ENCODE data around the gene CTR9. TPM values are rescaled to one million over a fixed set of nuclear protein-coding genes. Genes with fewer than 3 reads are reported as not detected.

The CTR9 gene
- total RNA-seq, 1 experiment from 2014 or later = 34.0 TPM

- Mint-ChIP-seq H3K4me3 (ENCODE audit: low read depth, unreplicated experiment) (no peak overlapping the region), H3K36me3 (ENCODE audit: insufficient read depth, unreplicated experiment) (peaks cover 6% of the 10 kb centered on the region), H3K27ac (ENCODE audit: unreplicated experiment) (no peak overlapping the region), H3K9me3 (ENCODE audit: low read depth, unreplicated experiment) (no peaks in the 10 kb centered on the region), H3K27me3 (ENCODE audit: unreplicated experiment) (no peaks in the 10 kb centered on the region), H3K4me1 (ENCODE audit: low read depth, unreplicated experiment) (no peaks in the 10 kb centered on the region)
- CTCF ChIA-PET = no interaction called here
- no peak for DNase-seq
- TF ChIP-seq, protein P1, sequence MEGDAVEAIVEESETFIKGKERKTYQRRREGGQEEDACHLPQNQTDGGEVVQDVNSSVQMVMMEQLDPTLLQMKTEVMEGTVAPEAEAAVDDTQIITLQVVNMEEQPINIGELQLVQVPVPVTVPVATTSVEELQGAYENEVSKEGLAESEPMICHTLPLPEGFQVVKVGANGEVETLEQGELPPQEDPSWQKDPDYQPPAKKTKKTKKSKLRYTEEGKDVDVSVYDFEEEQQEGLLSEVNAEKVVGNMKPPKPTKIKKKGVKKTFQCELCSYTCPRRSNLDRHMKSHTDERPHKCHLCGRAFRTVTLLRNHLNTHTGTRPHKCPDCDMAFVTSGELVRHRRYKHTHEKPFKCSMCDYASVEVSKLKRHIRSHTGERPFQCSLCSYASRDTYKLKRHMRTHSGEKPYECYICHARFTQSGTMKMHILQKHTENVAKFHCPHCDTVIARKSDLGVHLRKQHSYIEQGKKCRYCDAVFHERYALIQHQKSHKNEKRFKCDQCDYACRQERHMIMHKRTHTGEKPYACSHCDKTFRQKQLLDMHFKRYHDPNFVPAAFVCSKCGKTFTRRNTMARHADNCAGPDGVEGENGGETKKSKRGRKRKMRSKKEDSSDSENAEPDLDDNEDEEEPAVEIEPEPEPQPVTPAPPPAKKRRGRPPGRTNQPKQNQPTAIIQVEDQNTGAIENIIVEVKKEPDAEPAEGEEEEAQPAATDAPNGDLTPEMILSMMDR (IDR thresholded peaks at IDR 0.05; ENCODE audit: unreplicated experiment) = no peak
- BruUV-seq (replicated peaks) = no TSS peak
- intact Hi-C loops (cut with micrococcal nuclease; ENCODE audit: unreplicated experiment) = no loop called here
These were observed 13.4 kb downstream of the CTR9 start for GRCh38 chr11:10764412-10764811.

DNA sequence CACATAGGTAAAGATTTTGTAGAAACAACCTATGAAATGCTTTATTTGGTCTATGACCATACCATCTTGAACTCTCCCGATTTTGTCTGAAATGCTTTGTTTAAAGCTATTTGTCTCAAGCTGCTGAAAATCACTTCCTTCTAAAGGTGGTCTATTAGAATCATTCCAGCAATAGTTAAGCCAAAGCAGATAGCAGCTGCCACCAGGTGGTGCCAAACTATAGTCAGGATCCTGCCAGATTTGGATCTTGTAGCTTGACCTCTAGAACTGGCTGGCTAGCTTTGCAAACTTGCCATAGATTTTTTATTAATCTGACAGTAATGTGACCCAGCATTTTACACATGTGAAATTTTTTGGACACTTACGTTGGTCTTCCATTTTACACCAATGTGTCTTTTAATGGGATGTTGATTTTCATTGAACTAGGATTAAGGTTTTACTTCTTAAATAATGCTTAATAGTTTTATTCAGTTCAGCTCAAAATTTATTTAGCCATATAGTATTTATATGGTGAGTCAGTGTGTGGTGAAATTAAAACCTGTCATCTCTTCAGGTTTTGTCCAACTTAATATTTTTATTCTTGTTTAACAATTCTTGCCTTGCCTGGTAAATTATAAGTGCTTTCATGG is 19.7 kb downstream of the CTR9 start:
- CTCF ChIA-PET = interaction anchor here (0.7 to 1.3 kb wide), 12 partner anchors 9 to 1017 kb away, joined by 3 to 9 read pairs (median 4); partner anchors contain the start of genes CTR9, EIF4G2 and ZBED5
- TF ChIP-seq, protein P1 (IDR thresholded peaks at IDR 0.05; ENCODE audit: unreplicated experiment) = peak; percentile 59
- H3K4me3 Mint-ChIP-seq (ENCODE audit: low read depth, unreplicated experiment) = no peak overlapping the region
- no peaks in the 10 kb centered on the region for H3K27me3 Mint-ChIP-seq (ENCODE audit: unreplicated experiment)
- peaks cover 27% of the 10 kb centered on the region for H3K36me3 Mint-ChIP-seq (ENCODE audit: insufficient read depth, unreplicated experiment)
- no peaks in the 10 kb centered on the region for H3K4me1 Mint-ChIP-seq (ENCODE audit: low read depth, unreplicated experiment)
- intact Hi-C loops (cut with micrococcal nuclease; ENCODE audit: unreplicated experiment) = loop anchor here (5.0 kb wide), 3 partner anchors 242 to 1017 kb away; no protein-coding TSS in a partner anchor
- BruUV-seq (replicated peaks) = no TSS peak
- no peaks in the 10 kb centered on the region for H3K9me3 Mint-ChIP-seq (ENCODE audit: low read depth, unreplicated experiment)
- DNase-seq = peak; percentile 67
- H3K27ac Mint-ChIP-seq (ENCODE audit: unreplicated experiment) = no peak overlapping the region

- no peaks in the 10 kb centered on the region for H3K4me1 Mint-ChIP-seq (ENCODE audit: low read depth, unreplicated experiment)
- TF ChIP-seq, protein P1 (IDR thresholded peaks at IDR 0.05; ENCODE audit: unreplicated experiment) = no peak
- no peaks in the 10 kb centered on the region for H3K9me3 Mint-ChIP-seq (ENCODE audit: low read depth, unreplicated experiment)
- BruUV-seq (replicated peaks) = no TSS peak
- no peak overlapping the region for H3K27ac Mint-ChIP-seq (ENCODE audit: unreplicated experiment)
- no peak for DNase-seq
- intact Hi-C loops (cut with micrococcal nuclease; ENCODE audit: unreplicated experiment) = loop anchor here (5.0 kb wide), 3 partner anchors 241 to 1016 kb away; no protein-coding TSS in a partner anchor
- no peaks in the 10 kb centered on the region for H3K27me3 Mint-ChIP-seq (ENCODE audit: unreplicated experiment)
- CTCF ChIA-PET = interaction anchor here (0.9 kb wide), 1 partner anchor 38 kb away, joined by 7 read pairs; the partner anchor contains the start of gene EIF4G2
- peaks cover 27% of the 10 kb centered on the region for H3K36me3 Mint-ChIP-seq (ENCODE audit: insufficient read depth, unreplicated experiment)
- H3K4me3 Mint-ChIP-seq (ENCODE audit: low read depth, unreplicated experiment) = no peak overlapping the region
These were observed 20.4 kb downstream of the CTR9 start for GRCh38 chr11:10771457-10771856.

DNA sequence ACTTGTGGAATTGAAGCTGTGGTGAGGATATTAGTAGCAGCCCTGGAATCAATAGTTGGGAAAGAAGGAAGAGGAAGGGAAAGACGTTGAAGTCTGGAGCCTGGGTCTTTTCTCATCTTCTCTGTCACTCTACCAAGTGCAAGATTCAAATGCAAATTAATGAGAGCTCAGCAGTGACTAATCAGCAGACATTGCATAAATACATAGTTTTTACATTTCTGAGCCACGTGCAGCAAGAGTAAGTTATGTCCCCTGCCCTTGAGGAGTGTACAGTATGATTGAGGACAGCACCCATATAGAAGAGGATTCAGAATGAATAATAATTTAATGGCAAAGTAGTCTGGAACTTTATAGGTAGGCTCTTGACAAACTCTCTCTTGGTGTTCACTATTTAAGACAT is 23.8 kb downstream of the CTR9 start:
- CTCF ChIA-PET = no interaction called here
- H3K9me3 Mint-ChIP-seq (ENCODE audit: low read depth, unreplicated experiment) = no peaks in the 10 kb centered on the region
- H3K27me3 Mint-ChIP-seq (ENCODE audit: unreplicated experiment) = no peaks in the 10 kb centered on the region
- no TSS peak for BruUV-seq (replicated peaks)
- H3K4me1 Mint-ChIP-seq (ENCODE audit: low read depth, unreplicated experiment) = no peaks in the 10 kb centered on the region
- peaks cover 33% of the 10 kb centered on the region for H3K36me3 Mint-ChIP-seq (ENCODE audit: insufficient read depth, unreplicated experiment)
- intact Hi-C loops (cut with micrococcal nuclease; ENCODE audit: unreplicated experiment) = loop anchor here (5.0 kb wide), 3 partner anchors 237 to 1012 kb away; no protein-coding TSS in a partner anchor
- H3K4me3 Mint-ChIP-seq (ENCODE audit: low read depth, unreplicated experiment) = no peak overlapping the region
- no peak overlapping the region for H3K27ac Mint-ChIP-seq (ENCODE audit: unreplicated experiment)
- DNase-seq = no peak
- TF ChIP-seq, protein P1 (IDR thresholded peaks at IDR 0.05; ENCODE audit: unreplicated experiment) = no peak

Data from Calu3 (cell line).